HCT116 (cell line): ENCODE results near the gene OTOG. TPM values are rescaled to one million over a fixed set of nuclear protein-coding genes. Genes with fewer than 3 reads are reported as not detected.

ENCODE experiments used
- ATAC-seq: fragments of 200-7000 bp; cut with Tn5 transposase; 2 replicates; pipeline ENCODE4 v1.9.1; 2020; ENCODE audit warnings: mild to moderate bottlenecking, moderate library complexity
- BruUV-seq: library from RNA; stranded (reverse); fragments of 400-500 nt; replicated peaks from 2 replicates; lab custom pipeline; 2021; lab: Mats Ljungman, UMichigan
- CTCF ChIA-PET: fragments of 300-600 bp; sonication (Branson Sonifier 250); formaldehyde crosslinking; loops from one replicate; lab custom pipeline; 2021; ENCODE audit warnings: antibody characterized with exemption; lab: Charles Lee
- POLR2A ChIA-PET: fragments of 300-600, 350-600 bp; sonication (Branson Sonifier 250); formaldehyde crosslinking; loops from one replicate; lab custom pipeline; 2021; ENCODE audit warnings: antibody characterized with exemption; lab: Charles Lee
- RAD21 ChIA-PET, 2 experiments: fragments of 300-600 bp; sonication (Branson Sonifier 250); formaldehyde crosslinking; loops; one replicate each; lab custom pipeline; 2023; ENCODE audit warnings: low total read pairs in 2 of 2; ENCODE audit not compliant: uncharacterized antibody in 2 of 2, unreplicated experiment in 2 of 2, low non-redundant PET in 1 of 2; lab: Charles Lee
- DNase-seq: peaks from one replicate; pipeline ENCODE4 v3.0.0-alpha.2; 2010; ENCODE audit warnings: low read depth, low spot score
- H2AFZ ChIP-seq: fragments of 200-600 bp; shearing (Covaris generic), sonication (generic); 2 replicates; pipeline ENCODE4 v1.6.1; 2017; ENCODE audit warnings: low read depth, mixed run types, mixed read lengths, antibody characterized with exemption, low read length; ENCODE audit not compliant: poor library complexity, severe bottlenecking
- H3K27ac ChIP-seq: 2 replicates; pipeline ENCODE4 v1.5.1; 2012; ENCODE audit warnings: low read depth, low read length
- H3K27me3 ChIP-seq: fragments of 200-600 bp; sonication (generic); 2 replicates; pipeline ENCODE4 v1.6.1; 2016; ENCODE audit warnings: mixed run types, low read length, mixed read lengths; ENCODE audit not compliant: insufficient read depth
- H3K36me3 ChIP-seq, 2 experiments: fragments of 200-500 bp in 1 of 2; fragments of 200-600 bp in 1 of 2; sonication (Bioruptor generic) in 1 of 2; sonication (generic) in 1 of 2; 2 replicates each; pipeline versions ENCODE4 v1.5.1 to v1.6.1; 2014 to 2016; ENCODE audit warnings: low read length in 2 of 2, inconsistent platforms in 1 of 2, mixed read lengths in 1 of 2, mixed run types in 1 of 2; ENCODE audit not compliant: insufficient read depth in 2 of 2, control insufficient read depth in 1 of 2
- H3K4me1 ChIP-seq, 2 experiments: fragments of 200-600 bp in 1 of 2; sonication (generic) in 1 of 2; 2 replicates each; pipeline versions ENCODE4 v1.5.1 to v1.6.1; 2012 to 2017; ENCODE audit warnings: low read length in 2 of 2, inconsistent platforms in 1 of 2, mild to moderate bottlenecking in 1 of 2, mixed read lengths in 1 of 2, mixed run types in 1 of 2, moderate library complexity in 1 of 2; ENCODE audit not compliant: insufficient read depth in 2 of 2, control insufficient read depth in 1 of 2
- H3K4me2 ChIP-seq: fragments of 200-600 bp; sonication (generic); 2 replicates; pipeline ENCODE4 v1.6.1; 2017; ENCODE audit warnings: mixed run types, low read length, mixed read lengths
- H3K4me3 ChIP-seq, 2 experiments: fragments of 200-600 bp in 1 of 2; sonication (generic) in 1 of 2; replicated peaks in 1 of 2; 2 replicates each; pipeline ENCODE4 v1.5.1; 2011 to 2016; ENCODE audit warnings: low read length in 2 of 2, control low read depth in 1 of 2, low read depth in 1 of 2, mild to moderate bottlenecking in 1 of 2, mixed read lengths in 1 of 2, mixed run types in 1 of 2
- H3K79me2 ChIP-seq: fragments of 200-600 bp; sonication (generic); 2 replicates; pipeline ENCODE4 v1.6.1; 2017; ENCODE audit warnings: mild to moderate bottlenecking, mixed run types, low read length, moderate library complexity, mixed read lengths; ENCODE audit not compliant: insufficient read depth
- H3K9ac ChIP-seq: fragments of 200-600 bp; sonication (generic); 2 replicates; pipeline ENCODE4 v1.6.1; 2016; ENCODE audit warnings: low read length, mixed read lengths
- H3K9me2 ChIP-seq: fragments of 200-600 bp; sonication (generic), shearing (Covaris generic); 2 replicates; pipeline ENCODE4 v1.6.1; 2017; ENCODE audit warnings: mixed run types, mild to moderate bottlenecking, moderate library complexity; ENCODE audit not compliant: insufficient read depth
- H3K9me3 ChIP-seq, 2 experiments: fragments of 200-500 bp in 1 of 2; fragments of 200-600 bp in 1 of 2; sonication (Bioruptor generic) in 1 of 2; sonication (generic) in 1 of 2; 2 replicates each; pipeline ENCODE4 v1.6.1; 2014 to 2017; ENCODE audit warnings: low read length in 2 of 2, mixed read lengths in 2 of 2, inconsistent platforms in 1 of 2, low read depth in 1 of 2, mild to moderate bottlenecking in 1 of 2, mixed run types in 1 of 2, moderate library complexity in 1 of 2; ENCODE audit not compliant: control insufficient read depth in 1 of 2, insufficient read depth in 1 of 2
- H4K20me1 ChIP-seq: fragments of 200-600 bp; sonication (generic), shearing (Covaris generic); 2 replicates; pipeline ENCODE4 v1.6.1; 2017; ENCODE audit warnings: mixed run types, mild to moderate bottlenecking, moderate library complexity; ENCODE audit not compliant: insufficient read depth
- ATF3 ChIP-seq: IDR thresholded peaks from 2 replicates; pipeline ENCODE4 v1.6.1; 2012
- FOSL1 ChIP-seq: IDR thresholded peaks from 2 replicates; pipeline ENCODE4 v1.6.1; 2012; ENCODE audit warnings: low read depth
- JUND ChIP-seq: IDR thresholded peaks from 2 replicates; pipeline ENCODE4 v1.6.1; 2012
- RAD21 ChIP-seq: IDR thresholded peaks from 2 replicates; pipeline ENCODE4 v1.6.1; 2012; ENCODE audit warnings: low read depth, mild to moderate bottlenecking
- SIN3A ChIP-seq: IDR thresholded peaks from 2 replicates; pipeline ENCODE4 v1.6.1; 2012; ENCODE audit warnings: low read depth
- SP1 ChIP-seq: IDR thresholded peaks from 2 replicates; pipeline ENCODE4 v1.6.1; 2012; ENCODE audit warnings: low read depth
- SRF ChIP-seq: IDR thresholded peaks from 2 replicates; pipeline ENCODE4 v1.6.1; 2012; ENCODE audit warnings: low read depth
- TCF7L2 ChIP-seq: IDR thresholded peaks from 2 replicates; pipeline ENCODE4 v1.7.0; 2011; ENCODE audit warnings: borderline replicate concordance, inconsistent platforms; ENCODE audit not compliant: insufficient read depth, insufficient read length; ENCODE audit errors: extremely low read depth
- YY1 ChIP-seq: IDR thresholded peaks from 2 replicates; pipeline ENCODE4 v1.6.1; 2011; ENCODE audit warnings: low read length, low read depth, moderate library complexity, mild to moderate bottlenecking; ENCODE audit not compliant: insufficient replicate concordance; ENCODE audit errors: extremely low read depth
- ZNF274 ChIP-seq: fragments of 200-500 bp; sonication (Bioruptor generic); IDR thresholded peaks from 2 replicates; pipeline ENCODE4 v1.6.1; 2014; ENCODE audit warnings: mild to moderate bottlenecking, low read depth, low read length, inconsistent platforms
- intact Hi-C: fragments of 100-400 bp; cut with micrococcal nuclease; formaldehyde crosslinking; loops from 2 replicates; pipeline ENCODE4 v1.10.0; 2022
- total RNA-seq: library from RNA; stranded (reverse); gene quantifications from one replicate; pipeline ENCODE4 v1.2.1, GENCODE V29; 2021; ENCODE audit not compliant: unreplicated experiment
- TF ChIP-seq, protein P1 (sequence below): IDR thresholded peaks from 2 replicates; pipeline ENCODE4 v1.6.1; 2011; ENCODE audit warnings: mild to moderate bottlenecking, low read length, moderate library complexity; ENCODE audit not compliant: insufficient replicate concordance; ENCODE audit errors: extremely low read depth

OTOG gene
- total RNA-seq, 1 experiment from 2014 or later = 0.07 TPM

- no TSS peak for BruUV-seq
- Histone ChIP-seq H3K79me2 (no peaks in the 10 kb centered on the region), H2AFZ (no peak overlapping the region), H3K4me3 (no peak overlapping the region), H3K27ac (no peak overlapping the region), H3K36me3 (no peaks in the 10 kb centered on the region), H3K9ac (no peak overlapping the region), H3K27me3 (no peaks in the 10 kb centered on the region), H3K9me2 (no peaks in the 10 kb centered on the region), H3K9me3 (no peaks in the 10 kb centered on the region), H4K20me1 (no peaks in the 10 kb centered on the region), H3K4me2 (no peak overlapping the region)
- intact Hi-C loops = no loop called here
- RAD21 ChIA-PET = no interaction called here
- ATAC-seq (no peak), DNase-seq (no peak)
- CTCF ChIA-PET = no interaction called here
- TF ChIP-seq YY1 (no peak), ZNF274 (no peak), JUND (no peak), RAD21 (no peak), SRF (no peak), TCF7L2 (no peak), FOSL1 (no peak), SP1 (no peak)
- TF ChIP-seq, protein P1, sequence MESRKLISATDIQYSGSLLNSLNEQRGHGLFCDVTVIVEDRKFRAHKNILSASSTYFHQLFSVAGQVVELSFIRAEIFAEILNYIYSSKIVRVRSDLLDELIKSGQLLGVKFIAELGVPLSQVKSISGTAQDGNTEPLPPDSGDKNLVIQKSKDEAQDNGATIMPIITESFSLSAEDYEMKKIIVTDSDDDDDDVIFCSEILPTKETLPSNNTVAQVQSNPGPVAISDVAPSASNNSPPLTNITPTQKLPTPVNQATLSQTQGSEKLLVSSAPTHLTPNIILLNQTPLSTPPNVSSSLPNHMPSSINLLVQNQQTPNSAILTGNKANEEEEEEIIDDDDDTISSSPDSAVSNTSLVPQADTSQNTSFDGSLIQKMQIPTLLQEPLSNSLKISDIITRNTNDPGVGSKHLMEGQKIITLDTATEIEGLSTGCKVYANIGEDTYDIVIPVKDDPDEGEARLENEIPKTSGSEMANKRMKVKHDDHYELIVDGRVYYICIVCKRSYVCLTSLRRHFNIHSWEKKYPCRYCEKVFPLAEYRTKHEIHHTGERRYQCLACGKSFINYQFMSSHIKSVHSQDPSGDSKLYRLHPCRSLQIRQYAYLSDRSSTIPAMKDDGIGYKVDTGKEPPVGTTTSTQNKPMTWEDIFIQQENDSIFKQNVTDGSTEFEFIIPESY = no peak
- TF ChIP-seq, all 23 proteins: peak for 0
- peaks cover 2 to 6% of the 10 kb centered on the region in 2 experiments for H3K4me1 ChIP-seq
- POLR2A ChIA-PET = no interaction called here
These were observed 108.6 kb downstream of the OTOG start for GRCh38 chr11:17655682-17656081.

DNA sequence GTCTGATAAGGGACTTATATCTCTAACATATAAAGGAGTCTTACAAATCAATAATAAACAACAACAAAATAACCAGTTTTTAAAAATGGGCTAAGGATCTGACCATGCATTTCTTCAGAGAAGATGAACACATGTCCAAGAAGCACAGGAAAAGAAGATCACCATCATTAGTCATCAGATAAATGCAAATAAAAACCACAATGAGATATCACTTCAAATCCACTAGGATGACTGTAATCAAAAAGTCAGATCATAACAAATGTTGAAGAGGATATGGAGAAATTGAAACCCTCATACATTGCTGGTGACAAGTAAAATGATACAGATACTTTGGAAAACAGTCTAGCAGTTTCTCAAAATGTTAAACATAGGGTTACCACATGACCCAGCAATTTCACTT is 111.2 kb downstream of the OTOG start:
- H3K36me3 ChIP-seq = no peaks in the 10 kb centered on the region
- H3K9ac ChIP-seq = no peak overlapping the region
- POLR2A ChIA-PET = no interaction called here
- no peaks in the 10 kb centered on the region for H4K20me1 ChIP-seq
- H3K4me1 ChIP-seq = no peaks in the 10 kb centered on the region
- CTCF ChIA-PET = no interaction called here
- no peak for ATAC-seq
- intact Hi-C loops = no loop called here
- RAD21 ChIA-PET = no interaction called here
- no peak overlapping the region for H3K4me3 ChIP-seq
- no peaks in the 10 kb centered on the region for H3K79me2 ChIP-seq
- no peaks in the 10 kb centered on the region for H3K9me3 ChIP-seq
- H3K4me2 ChIP-seq = no peak overlapping the region
- no peaks in the 10 kb centered on the region for H3K9me2 ChIP-seq
- H3K27ac ChIP-seq = no peak overlapping the region
- BruUV-seq = no TSS peak
- H2AFZ ChIP-seq = no peak overlapping the region
- TF ChIP-seq TCF7L2 (no peak), SIN3A (no peak), ATF3 (no peak), SP1 (no peak)
- DNase-seq = no peak
- no peaks in the 10 kb centered on the region for H3K27me3 ChIP-seq
